Measurements from ENCODE around the gene IER5L. TPM values are rescaled to one million over a fixed set of nuclear protein-coding genes. Genes with fewer than 3 reads are reported as not detected.
"Not testable (repeated sequence)": the region's sequence is repeated elsewhere in the genome, so short reads cannot be mapped to it uniquely, and the experiment has no call there.

Gene IER5L
- total RNA-seq, 2 donors from 2014 or later, result 0.64 to 1.8 TPM

DNA sequence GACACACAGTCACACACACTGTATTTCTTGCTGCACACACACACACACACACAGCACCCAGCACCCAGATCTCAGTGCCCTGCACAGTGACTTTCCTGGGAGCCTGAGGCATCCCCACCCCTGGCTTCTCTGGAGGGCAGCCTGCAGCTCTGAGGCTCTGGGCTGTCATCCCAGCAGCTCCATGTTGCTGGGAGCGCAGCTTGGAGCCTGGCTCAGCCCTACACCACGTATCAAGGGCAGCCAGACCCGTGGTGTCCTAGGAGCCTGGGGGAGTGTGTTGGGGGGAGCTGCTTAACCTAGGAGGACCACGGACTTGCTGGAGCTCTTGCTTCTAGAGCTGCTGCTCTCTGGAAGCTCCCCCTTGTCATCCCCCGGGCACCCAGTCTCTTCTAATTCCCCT, 5.2 kb downstream of the IER5L start:
- H3K4me3 Mint-ChIP-seq, result no peak overlapping the region
- ATAC-seq (no peak), DNase-seq (ENCODE audit: low spot score) (no peak)
- no peaks in the 10 kb centered on the region for H3K9me3 Mint-ChIP-seq
- H3K4me1 Mint-ChIP-seq (ENCODE audit: low read depth in 2 of 2), result peaks cover 3 to 10% of the 10 kb centered on the region in 2 donors
- no peak overlapping the region for H3K27ac Mint-ChIP-seq
- no peaks in the 10 kb centered on the region for H3K36me3 Mint-ChIP-seq
- H3K27me3 Mint-ChIP-seq, result peaks cover 10 to 13% of the 10 kb centered on the region in 2 donors

- ATAC-seq (no peak), DNase-seq (ENCODE audit: low spot score) (no peak)
- Mint-ChIP-seq H3K27ac (no peak overlapping the region), H3K9me3 (no peaks in the 10 kb centered on the region), H3K27me3 (peaks cover 14 to 15% of the 10 kb centered on the region in 2 donors), H3K4me1 (ENCODE audit: low read depth in 2 of 2) (peaks cover 8 to 10% of the 10 kb centered on the region in 2 donors), H3K36me3 (no peaks in the 10 kb centered on the region), H3K4me3 (no peak overlapping the region)
Measured at GRCh38 chr9:129171993-129172751, 5.9 kb downstream of the IER5L start.

- Mint-ChIP-seq H3K36me3 (no peaks in the 10 kb centered on the region), H3K27me3 (peaks cover 14 to 15% of the 10 kb centered on the region in 2 donors), H3K27ac (no peak overlapping the region), H3K4me3 (no peak overlapping the region), H3K4me1 (ENCODE audit: low read depth in 2 of 2) (peaks cover 7 to 8% of the 10 kb centered on the region in 2 donors), H3K9me3 (no peaks in the 10 kb centered on the region)
- ATAC-seq, result no peak
- no peak for DNase-seq (ENCODE audit: low spot score)
Measured at GRCh38 chr9:129170229-129170628, 7.8 kb downstream of the IER5L start.

DNA sequence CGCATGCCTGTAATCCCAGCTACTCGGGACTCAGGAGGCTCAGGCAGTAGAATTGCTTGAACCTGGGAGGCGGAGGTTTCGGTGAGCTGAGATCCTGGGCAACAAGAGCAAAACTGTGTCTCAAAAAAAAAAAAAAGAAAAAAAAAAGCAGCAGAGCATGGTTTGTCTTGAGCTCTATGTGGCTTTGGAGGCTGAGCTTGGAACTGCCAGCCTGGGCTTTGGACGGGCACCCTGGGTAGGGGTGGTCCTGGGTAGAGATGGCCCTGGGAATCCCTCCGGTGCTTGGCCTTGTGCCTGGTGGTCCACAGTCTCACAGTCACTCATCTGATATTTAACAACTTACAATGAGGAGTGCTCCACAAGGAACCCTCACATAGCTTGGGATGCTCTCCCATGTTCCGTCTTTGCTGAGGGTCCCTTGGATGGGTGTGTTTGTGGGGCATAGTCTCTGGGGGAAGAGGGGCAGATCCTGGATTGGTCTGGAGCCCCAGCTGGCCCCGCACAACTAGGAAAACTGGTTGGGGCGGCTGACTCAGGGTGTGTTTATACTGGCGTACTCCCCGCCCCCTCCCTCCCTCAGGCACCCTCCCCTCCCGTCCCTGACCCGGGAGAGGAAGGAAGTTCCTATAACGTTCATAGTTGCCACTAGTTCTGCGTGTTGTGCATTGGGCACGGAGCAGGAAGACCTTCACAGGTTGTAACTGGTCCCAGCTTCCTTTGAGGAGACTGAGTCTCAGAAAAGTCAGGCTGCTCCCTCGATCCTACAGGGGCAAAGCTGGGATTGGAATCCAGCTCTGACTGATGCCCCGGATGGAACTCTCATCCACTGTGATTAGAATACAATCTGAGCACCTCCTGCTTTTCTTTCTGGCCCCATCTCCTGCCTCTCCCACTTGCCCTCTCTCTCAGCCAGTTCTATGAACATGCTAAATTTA, 11.2 kb downstream of the IER5L start:
- peak overlapping the region; percentile 48 for H3K4me3 Mint-ChIP-seq
- no peaks in the 10 kb centered on the region for H3K36me3 Mint-ChIP-seq
- no peaks in the 10 kb centered on the region for H3K9me3 Mint-ChIP-seq
- ATAC-seq (peak in 1 of 2 donors; percentile 13), DNase-seq (ENCODE audit: low spot score) (no peak)
- H3K27me3 Mint-ChIP-seq, result peaks cover 7 to 12% of the 10 kb centered on the region in 2 donors
- no peak overlapping the region for H3K27ac Mint-ChIP-seq
- H3K4me1 Mint-ChIP-seq (ENCODE audit: low read depth in 2 of 2), result peaks cover 5 to 8% of the 10 kb centered on the region in 2 donors

DNA sequence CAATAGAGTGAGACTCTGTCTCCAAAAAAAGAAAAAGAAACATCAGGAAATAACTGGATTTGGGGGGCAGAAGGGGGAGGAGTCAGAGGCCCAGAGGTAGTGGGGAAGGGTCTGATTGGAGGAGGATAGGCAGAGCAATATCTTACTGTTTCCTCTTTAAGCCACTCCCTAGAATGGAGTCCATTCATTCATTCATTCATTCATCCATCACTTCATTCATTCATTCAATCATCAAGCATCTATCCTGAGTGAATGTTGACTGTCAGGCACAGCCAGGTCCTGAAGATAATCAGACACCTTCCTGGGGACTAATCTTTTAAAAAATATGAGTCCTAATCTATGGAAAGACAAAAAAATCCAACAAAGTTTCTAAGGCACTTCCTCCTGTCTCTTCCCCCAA, 12.9 kb downstream of the IER5L start:
- no peak for ATAC-seq
- Mint-ChIP-seq H3K27me3 (peaks cover 4 to 7% of the 10 kb centered on the region in 2 donors), H3K9me3 (no peaks in the 10 kb centered on the region), H3K36me3 (no peaks in the 10 kb centered on the region), H3K4me3 (no peak overlapping the region), H3K4me1 (ENCODE audit: low read depth in 2 of 2) (peaks cover 5 to 8% of the 10 kb centered on the region in 2 donors), H3K27ac (no peak overlapping the region)
- DNase-seq (ENCODE audit: low spot score), result no peak

DNA sequence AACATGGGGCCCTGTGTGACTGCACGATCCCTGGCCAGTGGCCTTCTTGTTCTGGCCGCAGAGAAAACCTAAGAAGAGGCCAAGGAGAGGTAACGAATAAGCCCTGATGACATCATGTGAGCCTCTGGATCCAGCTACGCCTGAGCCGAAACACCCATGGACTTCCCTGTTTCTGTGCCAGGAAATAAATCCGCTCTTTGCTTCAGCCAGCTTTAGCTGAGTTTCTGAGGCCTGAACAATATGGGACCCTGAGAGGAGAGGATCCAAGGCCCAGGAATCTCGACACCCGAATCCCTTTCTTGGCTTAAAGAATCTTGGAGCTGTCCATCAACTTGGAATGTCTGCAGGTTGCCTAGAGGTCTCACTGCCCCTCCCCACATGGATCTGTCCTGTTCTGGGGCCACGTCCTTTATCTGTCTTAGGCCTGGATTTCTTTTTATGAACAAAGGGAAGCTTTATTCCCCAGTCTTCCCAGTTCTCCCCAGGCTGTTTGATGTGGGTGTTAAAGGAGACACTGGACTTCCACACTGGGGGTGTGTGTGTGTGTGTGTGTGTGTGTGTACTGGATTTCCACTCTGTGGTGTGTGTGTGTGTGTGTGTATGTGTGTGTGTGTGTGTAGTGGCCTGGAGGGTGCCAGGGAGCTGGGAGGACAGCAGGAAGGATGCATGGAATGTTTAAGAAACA, 13.7 kb downstream of the IER5L start:
- ATAC-seq (no peak), DNase-seq (ENCODE audit: low spot score) (no peak)
- H3K27me3 Mint-ChIP-seq, result peaks cover 4 to 7% of the 10 kb centered on the region in 2 donors
- no peak overlapping the region for H3K27ac Mint-ChIP-seq
- H3K9me3 Mint-ChIP-seq, result no peaks in the 10 kb centered on the region
- H3K4me1 Mint-ChIP-seq (ENCODE audit: low read depth in 2 of 2), result peaks cover 5 to 8% of the 10 kb centered on the region in 2 donors
- H3K4me3 Mint-ChIP-seq, result no peak overlapping the region
- no peaks in the 10 kb centered on the region for H3K36me3 Mint-ChIP-seq

DNA sequence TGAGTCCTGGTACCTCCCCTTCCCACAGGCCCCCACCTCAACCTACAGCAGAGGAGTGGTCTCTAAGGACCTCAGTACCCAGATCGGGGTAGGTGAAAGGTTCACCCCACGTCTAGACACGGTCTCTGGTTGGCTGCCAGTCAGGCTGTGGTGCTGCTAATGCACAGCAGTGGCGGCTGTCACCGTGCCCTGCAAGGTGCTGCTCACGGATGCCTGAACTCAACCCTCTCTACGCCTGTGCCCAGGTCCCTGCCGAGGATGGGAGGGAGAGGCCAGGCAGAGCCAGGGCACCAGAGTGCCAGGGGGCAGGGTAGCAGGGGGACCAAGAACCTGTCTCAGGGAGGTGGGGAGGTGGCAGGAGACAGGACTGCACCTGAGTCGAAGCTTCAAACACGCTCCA, 14.3 kb downstream of the IER5L start:
- DNase-seq (ENCODE audit: low spot score) (no peak), ATAC-seq (peak; percentile 18 to 38)
- Mint-ChIP-seq H3K9me3 (no peaks in the 10 kb centered on the region), H3K4me3 (no peak overlapping the region), H3K4me1 (ENCODE audit: low read depth in 2 of 2) (peaks cover 5 to 8% of the 10 kb centered on the region in 2 donors), H3K27me3 (peaks cover 4 to 7% of the 10 kb centered on the region in 2 donors), H3K36me3 (no peaks in the 10 kb centered on the region), H3K27ac (no peak overlapping the region)

DNA sequence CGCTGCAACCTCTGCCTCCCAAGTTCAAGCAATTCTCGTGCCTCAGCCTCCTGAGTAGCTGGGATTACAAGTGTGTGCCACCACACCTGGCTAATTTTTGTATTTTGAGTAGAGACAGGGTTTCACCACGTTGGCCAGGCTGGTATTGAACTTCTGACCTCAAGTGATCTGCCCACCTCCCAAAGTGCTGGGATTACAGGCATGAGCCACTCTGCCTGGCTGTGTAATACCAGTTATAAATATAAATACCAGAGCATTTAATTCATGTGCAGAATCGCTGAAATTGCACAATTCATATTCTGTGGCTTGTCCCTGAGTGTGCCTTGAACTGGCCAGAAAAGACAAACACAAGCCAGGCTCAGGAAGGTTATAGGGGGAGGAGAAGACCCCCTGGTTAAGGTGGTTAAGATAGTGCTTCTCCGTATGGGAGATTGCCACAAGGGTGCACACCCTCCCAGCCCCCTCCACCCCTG, 14.8 kb downstream of the IER5L start:
- not testable (repeated sequence) for DNase-seq (ENCODE audit: low spot score); ATAC-seq; H3K4me3 Mint-ChIP-seq; H3K27me3 Mint-ChIP-seq; H3K27ac Mint-ChIP-seq; H3K36me3 Mint-ChIP-seq; H3K4me1 Mint-ChIP-seq (ENCODE audit: low read depth in 2 of 2); H3K9me3 Mint-ChIP-seq

- no peak for DNase-seq (ENCODE audit: low spot score)
- H3K9me3 Mint-ChIP-seq, result no peaks in the 10 kb centered on the region
- no peak overlapping the region for H3K4me3 Mint-ChIP-seq
- H3K27ac Mint-ChIP-seq, result no peak overlapping the region
- H3K27me3 Mint-ChIP-seq, result peaks cover under 1 to 2% of the 10 kb centered on the region in 2 donors
- peaks cover under 1 to 3% of the 10 kb centered on the region in 2 donors for H3K4me1 Mint-ChIP-seq (ENCODE audit: low read depth in 2 of 2)
- H3K36me3 Mint-ChIP-seq, result no peaks in the 10 kb centered on the region
- no peak for ATAC-seq
Measured at GRCh38 chr9:129162497-129163197, 15.4 kb downstream of the IER5L start.

GRCh38 chr9:129161534-129161837, 16.6 kb downstream of the IER5L start:
- Mint-ChIP-seq H3K27ac (peak overlapping the region in 1 of 2 donors; percentile 54), H3K36me3 (no peaks in the 10 kb centered on the region), H3K4me1 (ENCODE audit: low read depth in 2 of 2) (no peaks in the 10 kb centered on the region), H3K4me3 (no peak overlapping the region), H3K27me3 (no peaks in the 10 kb centered on the region), H3K9me3 (no peaks in the 10 kb centered on the region)
- ATAC-seq (no peak), DNase-seq (ENCODE audit: low spot score) (no peak)

DNA sequence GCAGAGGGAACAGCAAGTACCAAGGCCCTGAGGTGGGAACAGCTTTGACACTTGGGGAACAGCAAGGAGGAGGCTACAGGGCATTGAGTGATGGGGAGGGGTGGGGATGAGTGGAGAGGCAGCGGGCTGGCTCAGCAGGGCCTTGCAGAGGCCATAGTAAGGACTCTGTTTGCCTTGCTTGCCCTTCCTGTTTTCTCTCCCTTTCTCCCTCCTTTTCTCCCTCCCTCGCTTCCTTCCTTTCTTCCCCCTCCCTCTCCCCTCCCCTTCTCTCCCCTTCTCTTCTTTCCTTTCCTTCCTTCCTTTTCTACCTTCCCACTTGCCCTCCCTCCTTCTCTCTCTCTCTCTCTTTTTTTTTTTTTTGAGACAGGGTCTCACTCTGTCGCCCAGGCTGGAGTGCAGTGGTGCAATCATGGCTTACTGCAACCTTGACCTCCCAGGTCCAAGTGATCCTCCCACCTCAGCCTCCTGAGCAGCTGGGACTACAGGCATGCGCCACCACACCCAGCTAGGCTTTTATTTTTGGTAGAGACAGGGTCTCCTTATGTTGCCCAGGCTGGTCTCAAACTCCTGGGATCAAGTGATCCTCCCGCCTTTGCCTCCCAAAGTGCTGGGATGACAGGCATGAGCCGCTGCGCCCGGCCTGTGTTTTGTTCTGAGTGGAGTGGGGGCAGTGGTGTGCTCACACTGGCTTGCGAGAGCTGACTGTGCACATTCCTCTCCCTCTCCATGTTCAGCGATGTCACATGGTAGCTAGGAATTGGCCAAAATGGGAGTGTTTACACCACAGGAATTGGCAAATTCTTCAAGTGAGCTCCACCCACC, 17.1 kb downstream of the IER5L start:
- H3K4me3 Mint-ChIP-seq, result no peak overlapping the region
- DNase-seq (ENCODE audit: low spot score), result no peak
- H3K4me1 Mint-ChIP-seq (ENCODE audit: low read depth in 2 of 2), result no peaks in the 10 kb centered on the region
- no peaks in the 10 kb centered on the region for H3K36me3 Mint-ChIP-seq
- no peaks in the 10 kb centered on the region for H3K9me3 Mint-ChIP-seq
- ATAC-seq, result no peak
- H3K27ac Mint-ChIP-seq, result peak overlapping the region in 1 of 2 donors; percentile 54
- H3K27me3 Mint-ChIP-seq, result no peaks in the 10 kb centered on the region

- H3K9me3 Mint-ChIP-seq, result no peaks in the 10 kb centered on the region
- ATAC-seq (no peak), DNase-seq (ENCODE audit: low spot score) (no peak)
- no peaks in the 10 kb centered on the region for H3K27me3 Mint-ChIP-seq
- H3K4me1 Mint-ChIP-seq (ENCODE audit: low read depth in 2 of 2), result peaks cover 0 to 6% of the 10 kb centered on the region in 2 donors
- H3K27ac Mint-ChIP-seq, result no peak overlapping the region
- no peak overlapping the region for H3K4me3 Mint-ChIP-seq
- H3K36me3 Mint-ChIP-seq, result no peaks in the 10 kb centered on the region
Measured at GRCh38 chr9:129156163-129156562, 21.9 kb downstream of the IER5L start.

All from natural killer cell treated with Interleukin-12 subunit alpha and Interleukin-12 subunit beta and Interleukin-15 and Interleukin-18, amount 100 ng/mL, for 72 hours (primary cell).